HG02981 (cell line): ENCODE results near the gene ZNRF2.
A peak's percentile ranks its signal among the peaks of the same experiment; 100 is the strongest.

Experiments used
- ATAC-seq: cut with Tn5 transposase; IDR thresholded peaks from one replicate; pipeline ENCODE4 v1.9.1; 2021; ENCODE audit warnings: mild to moderate bottlenecking, moderate library complexity; ENCODE audit not compliant: unreplicated experiment

Gene ZNRF2

GRCh38 chr7:30320392-30320791, 36.0 kb downstream of the ZNRF2 start:
- no peak for ATAC-seq

DNA sequence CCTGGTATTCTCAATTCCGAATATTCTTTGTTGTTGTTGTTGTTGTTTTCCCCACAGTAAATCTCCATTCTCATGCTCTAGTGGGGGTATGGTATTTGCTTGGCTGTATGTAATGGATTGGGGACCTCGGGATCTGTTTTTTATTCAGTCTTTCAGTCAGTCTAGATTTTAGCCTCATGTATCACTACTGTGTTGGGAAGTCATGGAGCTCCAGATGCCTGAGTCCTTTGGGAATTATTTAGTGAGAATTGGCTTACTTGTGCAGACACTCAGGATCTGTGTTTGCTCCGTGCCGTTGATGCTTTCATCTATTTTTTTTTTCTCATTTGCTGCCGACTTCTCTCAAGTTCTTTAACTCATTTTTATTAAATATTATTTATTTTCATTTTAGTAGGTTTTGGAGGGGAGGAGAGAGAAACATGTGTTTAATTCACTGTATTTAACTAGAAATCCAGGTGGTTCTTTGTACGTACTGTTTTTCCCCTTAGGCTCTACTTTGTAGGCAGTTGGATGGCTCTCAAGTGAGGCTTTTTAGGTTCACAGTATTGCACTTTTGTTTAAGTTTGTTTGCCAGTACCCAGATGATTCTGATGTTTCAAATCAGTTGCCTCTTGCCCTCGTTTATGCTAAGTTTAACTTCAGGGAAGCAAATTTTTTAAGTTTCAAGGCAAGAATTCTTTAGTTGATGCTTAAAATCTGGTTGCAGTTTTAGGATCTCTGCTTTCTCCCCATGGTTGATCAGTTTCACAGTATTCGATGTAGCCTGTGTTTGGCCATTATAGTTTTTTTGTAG, 36.9 kb downstream of the ZNRF2 start:
- no peak for ATAC-seq

DNA sequence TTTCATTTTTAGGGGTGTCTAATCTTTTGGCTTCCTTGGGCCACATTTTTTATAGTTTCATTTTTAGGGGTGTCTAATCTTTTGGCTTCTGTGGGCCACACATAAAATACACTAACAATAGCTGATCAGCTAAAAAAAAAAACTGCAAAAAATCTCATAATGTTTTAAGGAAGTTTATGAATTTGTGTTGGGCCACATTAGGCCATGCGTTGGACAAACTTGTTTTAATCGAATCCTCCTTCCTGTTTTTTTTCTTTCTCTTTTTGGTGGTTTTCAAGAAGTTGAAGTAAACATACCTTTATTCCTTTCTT, 37.4 kb downstream of the ZNRF2 start:
- no peak for ATAC-seq

GRCh38 chr7:30322271-30323005, 38.0 kb downstream of the ZNRF2 start:
- ATAC-seq, result peak; percentile 62

DNA sequence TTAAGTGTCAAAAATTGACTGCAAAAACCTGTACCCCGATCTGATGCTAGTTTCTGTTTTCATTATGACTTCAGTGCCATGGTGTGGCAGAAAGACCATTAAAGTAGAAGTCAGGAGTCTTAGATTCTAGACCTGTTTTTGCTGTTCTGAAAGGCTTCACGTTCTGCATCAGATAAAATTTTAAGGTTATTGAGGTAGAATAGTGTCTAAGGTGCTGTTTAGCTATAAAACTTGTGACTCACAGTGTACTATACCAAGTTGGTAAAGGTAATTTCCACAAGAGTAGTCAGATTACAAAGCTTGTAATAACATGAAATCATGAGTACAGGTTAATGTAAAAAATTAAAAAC, 38.6 kb downstream of the ZNRF2 start:
- peak; percentile 60 for ATAC-seq

DNA sequence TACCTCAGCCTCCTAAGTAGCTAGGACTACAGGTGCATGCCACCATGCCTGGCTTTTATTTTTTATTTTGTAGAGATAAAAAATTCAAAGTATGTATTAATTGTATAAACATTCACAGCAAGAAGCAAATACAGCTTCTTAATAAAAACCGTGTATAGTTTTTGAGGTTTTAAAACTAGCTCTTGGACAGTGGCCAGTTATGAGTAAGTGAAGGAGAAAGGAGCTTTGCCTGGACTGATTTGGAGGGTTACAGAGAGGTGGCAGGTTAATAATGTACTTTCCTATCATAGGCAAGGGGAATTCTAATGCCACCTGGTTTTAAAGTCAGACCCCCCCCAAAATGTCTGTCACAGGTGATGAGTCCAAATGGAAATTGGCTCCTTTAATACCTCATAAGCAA, 43.4 kb downstream of the ZNRF2 start:
- ATAC-seq, result no peak

- no peak for ATAC-seq
Observed at GRCh38 chr7:30328381-30328780, 44.0 kb downstream of the ZNRF2 start.

DNA sequence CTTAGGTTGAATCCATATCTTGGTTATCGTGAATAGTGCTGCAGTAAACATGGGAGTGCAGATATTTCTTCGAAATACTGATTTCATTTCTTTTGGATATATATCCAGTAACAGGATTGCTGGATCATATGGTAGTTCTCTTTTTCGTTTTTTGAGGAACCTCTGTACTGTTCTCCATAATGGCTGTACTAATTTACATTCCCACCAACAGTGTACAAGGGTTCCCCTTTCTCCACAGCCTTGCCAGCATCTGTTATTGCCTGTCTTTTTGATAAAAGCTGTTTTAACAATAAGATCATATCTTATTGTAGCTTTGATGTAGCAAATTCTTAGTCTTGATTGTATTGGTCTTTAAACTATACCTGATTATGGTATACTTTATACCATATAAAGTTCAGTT, 45.3 kb downstream of the ZNRF2 start:
- ATAC-seq, result no peak

DNA sequence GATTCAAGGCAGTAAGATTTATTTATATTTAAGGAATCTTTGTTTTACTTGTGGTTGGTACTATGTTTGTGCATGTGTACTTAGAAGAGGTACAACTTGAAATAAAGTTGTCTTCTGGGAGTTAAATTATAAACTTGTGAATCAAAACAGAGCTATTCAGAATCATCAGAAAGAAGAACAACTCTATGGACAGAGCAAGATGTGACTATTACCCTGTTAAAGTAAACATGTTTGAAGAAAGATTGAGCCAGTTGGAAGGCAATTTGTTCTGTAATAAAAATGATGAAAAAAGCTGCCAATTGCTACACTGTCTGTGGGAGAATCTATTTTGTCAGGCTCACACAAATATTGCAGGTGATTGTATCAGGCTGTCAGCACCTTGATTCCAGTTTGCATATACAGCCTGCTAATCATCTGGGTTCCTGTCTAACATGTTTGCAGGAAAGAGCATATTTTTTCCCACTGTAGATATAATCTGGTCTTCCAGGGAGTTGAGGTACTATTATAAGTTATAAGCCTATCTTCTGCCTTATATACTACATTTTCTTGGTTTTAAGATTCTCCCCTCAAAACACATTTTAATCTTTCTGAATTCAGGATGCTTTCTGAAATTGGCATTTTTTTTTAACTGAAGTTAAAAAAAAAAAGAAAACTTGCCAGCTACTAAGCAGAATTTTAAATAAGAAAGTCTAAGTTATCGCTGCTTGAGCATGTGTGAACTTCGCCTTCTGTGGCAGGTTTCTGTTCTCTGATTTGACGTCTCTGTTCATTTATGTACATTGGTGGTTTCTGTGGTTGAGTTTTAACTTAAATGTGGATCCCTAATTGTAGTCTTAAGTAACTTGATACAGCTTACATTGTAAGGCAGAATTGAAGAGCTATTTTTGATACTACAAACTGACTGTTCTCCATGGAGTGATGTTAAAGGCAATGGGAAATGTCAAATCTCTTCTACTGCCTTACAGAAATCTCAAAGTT, 46.0 kb downstream of the ZNRF2 start:
- ATAC-seq, result peak; percentile 83

GRCh38 chr7:30331338-30331737, 46.9 kb downstream of the ZNRF2 start:
- no peak for ATAC-seq

- no peak for ATAC-seq
Observed at GRCh38 chr7:30332549-30332948, 48.2 kb downstream of the ZNRF2 start.

GRCh38 chr7:30335763-30336487, 51.5 kb downstream of the ZNRF2 start:
- no peak for ATAC-seq

GRCh38 chr7:30344513-30344912, 60.1 kb downstream of the ZNRF2 start:
- ATAC-seq, result no peak

GRCh38 chr7:30347226-30348082, 63.1 kb downstream of the ZNRF2 start:
- peak; percentile 12 for ATAC-seq

- peak; percentile 76 for ATAC-seq
Observed at GRCh38 chr7:30348083-30348560, 63.7 kb downstream of the ZNRF2 start.

DNA sequence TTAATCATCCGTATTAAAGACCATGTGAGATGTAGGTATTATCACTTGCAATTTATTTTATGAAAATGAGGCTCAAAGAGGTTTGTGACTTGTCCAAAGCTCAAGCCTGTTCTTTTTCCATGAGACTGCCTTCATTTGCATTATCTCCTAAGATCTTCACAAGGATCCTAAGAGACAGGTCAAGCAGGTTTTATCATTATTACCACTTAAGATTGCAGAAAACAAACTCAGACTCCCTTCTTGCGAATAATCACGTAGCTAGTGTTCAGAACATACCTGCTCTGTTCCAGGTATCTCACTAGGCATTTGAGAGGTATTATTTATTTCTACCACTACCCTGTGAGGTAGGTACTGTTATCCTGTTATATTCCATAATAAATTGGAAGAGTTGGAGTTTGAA, 64.8 kb downstream of the ZNRF2 start:
- no peak for ATAC-seq

- ATAC-seq, result no peak
Observed at GRCh38 chr7:30349816-30350215, 65.4 kb downstream of the ZNRF2 start.

DNA sequence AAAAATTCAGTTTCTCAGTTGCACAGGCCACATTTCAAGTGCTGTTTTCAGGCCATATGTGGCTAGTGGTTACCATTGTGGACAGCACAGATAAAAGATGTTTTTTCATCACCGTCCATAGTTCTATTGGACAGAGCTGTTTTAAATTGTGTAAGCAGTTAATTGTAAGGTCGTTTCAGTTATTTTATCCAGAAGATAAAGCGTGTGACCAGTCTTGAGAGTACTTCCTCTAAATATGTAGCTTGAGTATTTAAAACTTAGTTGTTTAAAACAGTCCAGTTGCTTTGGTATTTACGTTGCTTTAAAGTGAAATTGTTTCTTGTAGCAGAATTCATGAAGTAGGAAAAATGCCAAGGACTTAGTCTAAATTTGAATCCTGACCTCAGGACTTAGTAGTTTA, 66.9 kb downstream of the ZNRF2 start:
- no peak for ATAC-seq

GRCh38 chr7:30351724-30352123, 67.3 kb downstream of the ZNRF2 start:
- no peak for ATAC-seq

DNA sequence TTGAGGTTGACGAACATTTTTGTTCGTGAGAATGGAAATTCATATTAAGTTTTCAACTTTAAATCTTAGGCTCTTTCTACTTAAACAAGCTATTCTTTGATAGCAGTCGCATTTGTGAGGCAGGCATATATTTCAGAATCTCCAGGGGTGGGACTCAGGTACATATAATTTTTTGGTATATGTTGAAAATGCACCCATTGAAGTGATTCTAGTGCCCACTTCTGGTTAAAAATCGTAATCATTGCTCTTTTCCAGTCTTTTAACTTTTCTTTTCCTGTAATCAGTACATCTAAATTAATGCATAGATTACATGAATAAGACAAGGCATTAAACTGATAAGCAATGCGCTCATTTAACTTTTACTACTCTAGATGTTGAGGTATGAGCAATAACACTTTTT, 67.8 kb downstream of the ZNRF2 start:
- no peak for ATAC-seq
